ENCODE measurements around the gene TOP3B. TPM values are rescaled to one million over a fixed set of nuclear protein-coding genes. Genes with fewer than 3 reads are reported as not detected.

Gene TOP3B
- total RNA-seq: 24.7 and 27.9 TPM in 2 replicates

DNA sequence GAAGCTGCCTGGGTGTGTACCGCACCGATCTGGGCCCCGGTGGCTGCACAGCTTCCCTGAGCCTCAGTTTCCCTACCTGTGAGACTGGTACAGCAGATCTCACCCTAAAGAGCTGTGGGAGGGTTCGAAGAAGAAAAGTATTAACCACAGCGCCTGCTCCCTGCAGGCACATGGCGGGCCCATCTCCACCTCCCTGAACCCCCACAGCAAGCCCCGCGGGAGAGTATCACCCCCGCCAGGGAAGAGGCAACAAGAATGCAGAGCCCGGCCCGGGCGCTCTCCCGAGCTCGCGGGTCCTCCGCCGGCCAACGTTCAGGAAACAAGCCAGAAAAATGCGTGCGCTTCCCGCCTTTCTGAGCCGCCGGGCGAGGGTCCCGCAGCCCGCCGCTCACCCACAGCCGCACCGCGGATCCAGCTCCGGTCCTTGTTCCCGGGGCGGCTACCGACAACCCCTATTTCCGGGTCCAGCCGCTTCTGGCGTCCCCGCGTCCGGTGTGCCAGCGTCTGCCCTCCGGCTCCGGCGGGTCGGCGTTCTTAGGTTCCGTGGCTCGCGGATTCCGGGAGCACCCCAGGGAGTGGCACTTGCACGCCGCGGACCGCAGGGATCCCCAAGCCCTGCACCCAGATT lies at the start of gene TOP3B:
TSS of gene TOP3B (minus strand) at position 450 of the 628 bp plus-strand sequence. CDS start 7,078 bp downstream, outside the sequence.
- TF ChIP-seq CTCF (IDR thresholded peaks at IDR 0.05; ENCODE audit: insufficient read depth, low read length, severe bottlenecking): no peak
- Histone ChIP-seq H3K27me3 (ENCODE audit: control insufficient read depth, insufficient read depth, low read length) (no peaks in the 10 kb centered on the region), H3K4me3 (ENCODE audit: low read depth, low read length) (peak within 1 kb of the TSS; percentile 73), H3K36me3 (ENCODE audit: control insufficient read depth, insufficient read depth, low read length) (peaks cover 2% of the 10 kb centered on the region)
- FAIRE-seq (no peak), DNase-seq (ENCODE audit: low read depth) (peak; percentile 37)

DNA sequence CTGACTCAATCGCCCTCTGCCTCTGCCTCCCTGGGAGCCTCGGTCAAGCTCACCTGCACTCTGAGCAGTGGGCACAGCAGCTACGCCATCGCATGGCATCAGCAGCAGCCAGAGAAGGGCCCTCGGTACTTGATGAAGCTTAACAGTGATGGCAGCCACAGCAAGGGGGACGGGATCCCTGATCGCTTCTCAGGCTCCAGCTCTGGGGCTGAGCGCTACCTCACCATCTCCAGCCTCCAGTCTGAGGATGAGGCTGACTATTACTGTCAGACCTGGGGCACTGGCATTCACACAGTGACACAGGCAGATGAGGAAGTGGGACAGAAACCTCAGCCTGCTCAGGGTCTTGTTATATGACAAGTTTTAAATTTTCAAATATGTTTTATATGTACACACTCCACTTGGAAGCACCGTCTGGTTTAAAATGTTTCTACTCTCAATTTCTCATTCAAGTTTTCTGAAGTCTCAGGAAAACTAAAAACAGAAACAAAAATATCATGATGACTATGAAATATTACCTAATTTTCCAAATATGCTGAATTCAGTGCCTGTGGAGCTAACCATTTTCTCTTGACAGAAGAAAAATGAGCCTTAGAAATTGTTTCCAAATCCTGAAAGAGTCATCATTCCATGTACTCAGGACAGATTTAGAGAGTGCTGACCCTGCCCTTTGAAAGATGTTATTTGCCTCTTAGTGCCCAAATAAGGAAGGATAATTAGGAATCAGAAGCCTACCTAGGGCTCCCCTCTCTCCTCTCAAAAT lies 48.8 kb upstream of the TOP3B start:
- Histone ChIP-seq H3K27me3 (ENCODE audit: control insufficient read depth, insufficient read depth, low read length) (peaks cover 6% of the 10 kb centered on the region), H3K36me3 (ENCODE audit: control insufficient read depth, insufficient read depth, low read length) (no peaks in the 10 kb centered on the region), H3K4me3 (ENCODE audit: low read depth, low read length) (no peak overlapping the region)
- no peak for FAIRE-seq
- no peak for TF ChIP-seq CTCF (IDR thresholded peaks at IDR 0.05; ENCODE audit: insufficient read depth, low read length, severe bottlenecking)
- no peak for DNase-seq (ENCODE audit: low read depth)

GRCh38 chr22:22030493-22031182 lies 48.1 kb upstream of the TOP3B start:
- H3K27me3 ChIP-seq (ENCODE audit: control insufficient read depth, insufficient read depth, low read length): peaks cover 6% of the 10 kb centered on the region
- peak; percentile 32 for TF ChIP-seq CTCF (IDR thresholded peaks at IDR 0.05; ENCODE audit: insufficient read depth, low read length, severe bottlenecking)
- H3K36me3 ChIP-seq (ENCODE audit: control insufficient read depth, insufficient read depth, low read length): no peaks in the 10 kb centered on the region
- FAIRE-seq: no peak
- H3K4me3 ChIP-seq (ENCODE audit: low read depth, low read length): no peak overlapping the region
- no peak for DNase-seq (ENCODE audit: low read depth)

DNA sequence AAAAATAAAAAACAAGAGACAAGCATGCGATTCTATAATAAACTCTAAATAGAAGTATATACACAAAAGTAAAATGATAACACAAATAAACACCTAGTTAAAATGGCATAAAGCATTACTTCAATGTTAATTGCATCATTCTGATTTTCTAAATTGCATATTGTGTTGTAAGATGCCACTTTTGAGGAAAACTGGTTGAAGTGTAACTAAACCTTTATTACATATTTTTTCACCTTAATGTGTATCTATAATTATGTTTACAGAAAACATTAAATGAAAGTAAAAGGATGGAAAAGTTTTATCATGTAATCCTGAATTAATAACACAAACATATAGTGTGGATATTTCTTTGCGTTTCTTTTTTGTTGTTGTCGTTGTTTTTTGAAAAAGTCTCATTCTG lies 45.4 kb upstream of the TOP3B start:
- no peak for TF ChIP-seq CTCF (IDR thresholded peaks at IDR 0.05; ENCODE audit: insufficient read depth, low read length, severe bottlenecking)
- Histone ChIP-seq H3K27me3 (ENCODE audit: control insufficient read depth, insufficient read depth, low read length) (peaks cover 2% of the 10 kb centered on the region), H3K36me3 (ENCODE audit: control insufficient read depth, insufficient read depth, low read length) (no peaks in the 10 kb centered on the region), H3K4me3 (ENCODE audit: low read depth, low read length) (no peak overlapping the region)
- FAIRE-seq: no peak
- no peak for DNase-seq (ENCODE audit: low read depth)

GRCh38 chr22:22026157-22026831 lies 43.7 kb upstream of the TOP3B start:
- DNase-seq (ENCODE audit: low read depth) (no peak), FAIRE-seq (no peak)
- TF ChIP-seq CTCF (IDR thresholded peaks at IDR 0.05; ENCODE audit: insufficient read depth, low read length, severe bottlenecking): no peak
- H3K27me3 ChIP-seq (ENCODE audit: control insufficient read depth, insufficient read depth, low read length): no peaks in the 10 kb centered on the region
- H3K36me3 ChIP-seq (ENCODE audit: control insufficient read depth, insufficient read depth, low read length): no peaks in the 10 kb centered on the region
- H3K4me3 ChIP-seq (ENCODE audit: low read depth, low read length): no peak overlapping the region

Measured in bronchial epithelial cell (primary cell).